Activated CD8-positive, alpha-beta memory T cell treated with anti-CD3 and anti-CD28 coated beads for 24 hours (primary cell): ENCODE measurements around the gene NPVF.

Source experiments
- DNase-seq: peaks from one replicate; pipeline ENCODE4 v3.0.0-alpha.2; 2020

NPVF gene

DNA sequence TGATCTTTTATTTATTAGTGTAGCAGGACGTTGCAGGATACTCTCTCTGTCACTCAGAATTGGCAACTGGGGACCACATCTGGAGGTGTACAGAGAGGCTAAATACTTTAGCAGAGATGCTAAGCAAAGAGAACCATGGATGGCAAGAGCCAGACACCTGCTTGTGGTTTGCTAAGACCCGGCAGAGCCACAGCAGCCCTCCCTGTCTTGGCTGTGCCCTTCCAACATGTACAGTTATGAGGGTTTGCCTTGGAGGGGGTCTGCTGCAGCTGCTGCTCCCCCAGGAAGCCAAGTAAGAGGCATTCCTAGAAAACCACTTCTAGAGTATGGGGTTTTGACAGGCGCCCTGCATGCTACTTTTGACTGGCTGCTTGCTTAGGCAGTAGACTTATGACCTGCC, 5.1 kb downstream of the NPVF start:
- DNase-seq: no peak

DNA sequence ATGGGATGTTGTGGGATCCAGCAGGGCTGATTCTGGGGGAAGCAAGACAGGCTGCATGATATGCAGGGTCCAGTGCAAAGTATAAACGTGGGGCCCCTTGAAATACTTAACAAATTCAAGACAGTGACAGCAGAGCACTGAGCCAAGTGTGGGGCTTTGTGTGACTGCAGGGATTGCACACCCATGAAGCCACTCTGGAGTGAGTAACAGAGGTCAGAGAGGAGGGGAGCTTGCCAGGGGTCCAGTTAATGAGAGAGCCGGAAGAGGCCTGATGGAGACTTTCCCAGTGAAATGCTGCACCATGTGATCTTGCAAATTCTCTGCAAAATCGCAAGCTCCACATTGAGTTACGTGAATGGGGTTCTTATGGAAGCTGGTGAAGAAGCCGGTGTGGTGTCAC, 5.6 kb downstream of the NPVF start:
- no peak for DNase-seq

DNA sequence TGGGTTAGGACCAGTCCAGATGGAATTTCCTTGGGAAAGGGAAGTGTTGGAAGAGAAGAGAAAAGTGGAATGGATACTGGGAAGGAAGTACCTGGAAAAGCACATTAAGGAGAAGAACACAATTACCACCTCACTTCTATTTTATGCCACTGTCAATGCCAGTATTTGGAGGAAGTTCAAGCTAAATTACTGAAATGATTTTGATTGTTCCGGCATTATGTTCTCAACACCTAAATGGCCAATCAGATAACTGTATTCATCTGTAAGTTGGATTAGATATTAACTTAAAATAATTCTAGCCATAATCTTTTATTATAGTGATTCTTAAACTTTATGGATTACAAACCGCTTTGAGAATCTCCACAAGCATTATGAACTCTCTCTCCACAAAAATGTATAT, 7.3 kb downstream of the NPVF start:
- no peak for DNase-seq

DNA sequence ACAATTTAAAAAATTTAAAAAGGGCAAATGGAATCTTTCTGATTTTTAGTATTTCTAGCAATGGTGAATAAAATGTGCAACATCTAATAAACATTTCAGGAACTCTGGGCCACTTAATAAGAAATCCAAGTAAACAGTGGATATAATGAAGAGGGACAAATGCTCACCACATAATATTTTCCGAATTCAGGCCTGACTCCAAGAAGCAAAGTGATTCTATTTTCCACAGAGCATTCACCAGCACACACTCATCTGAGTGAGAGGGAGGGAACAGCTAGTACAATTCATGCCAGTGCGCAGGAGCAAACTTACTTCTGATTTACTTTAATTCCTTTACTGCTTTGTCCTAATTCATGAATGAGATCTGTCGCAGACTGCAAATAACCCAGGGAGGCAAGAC, 10.1 kb downstream of the NPVF start:
- DNase-seq: no peak

DNA sequence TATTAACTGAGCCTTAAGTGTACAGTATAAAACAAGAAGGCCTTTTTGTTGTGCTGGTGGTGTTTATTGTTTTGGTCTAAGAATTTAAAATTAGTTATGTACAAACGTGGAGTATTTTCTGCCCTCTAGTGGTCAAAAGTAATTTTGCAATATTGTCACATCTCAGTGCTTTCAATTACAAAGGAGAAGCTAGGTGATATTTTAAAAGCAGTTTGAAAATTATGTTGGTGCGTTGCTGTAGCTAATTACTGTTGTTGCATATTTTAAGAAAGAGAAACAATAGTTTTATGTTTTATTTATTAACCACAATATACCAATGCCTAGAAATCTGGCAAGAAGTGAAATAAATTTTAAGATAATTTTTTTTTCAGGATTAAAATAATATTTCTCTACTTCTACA, 11.4 kb downstream of the NPVF start:
- DNase-seq: no peak

DNA sequence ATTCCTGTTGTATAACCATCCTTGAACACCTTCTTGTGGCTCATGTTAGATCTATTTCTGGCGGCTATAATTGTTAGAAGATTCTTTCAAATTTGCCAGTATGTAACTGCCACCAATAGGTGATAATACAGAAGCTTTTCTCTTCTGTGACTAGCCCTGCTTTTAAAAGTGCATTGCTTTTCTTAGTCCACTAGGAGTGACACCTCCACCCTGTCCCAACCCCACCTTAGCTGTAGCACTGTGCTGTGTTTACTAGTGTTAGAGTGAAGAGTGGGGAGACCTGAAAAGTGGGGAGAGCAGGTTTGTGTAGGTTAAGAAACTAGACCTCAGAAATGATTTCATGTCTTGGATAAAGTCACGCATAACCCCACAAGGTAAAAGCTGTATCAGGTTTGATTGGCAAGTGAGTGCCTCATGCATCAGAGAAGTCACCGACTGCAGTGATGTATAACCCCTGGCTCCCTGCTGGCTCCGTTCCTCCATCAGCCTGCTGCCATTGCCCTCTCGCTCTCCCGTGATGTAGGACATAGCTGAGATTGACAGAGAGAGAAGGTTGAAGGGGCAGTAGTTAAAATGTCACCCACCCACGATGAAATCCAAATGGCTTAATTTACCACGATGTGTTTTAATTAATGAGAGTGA, 12.5 kb downstream of the NPVF start:
- no peak for DNase-seq

DNA sequence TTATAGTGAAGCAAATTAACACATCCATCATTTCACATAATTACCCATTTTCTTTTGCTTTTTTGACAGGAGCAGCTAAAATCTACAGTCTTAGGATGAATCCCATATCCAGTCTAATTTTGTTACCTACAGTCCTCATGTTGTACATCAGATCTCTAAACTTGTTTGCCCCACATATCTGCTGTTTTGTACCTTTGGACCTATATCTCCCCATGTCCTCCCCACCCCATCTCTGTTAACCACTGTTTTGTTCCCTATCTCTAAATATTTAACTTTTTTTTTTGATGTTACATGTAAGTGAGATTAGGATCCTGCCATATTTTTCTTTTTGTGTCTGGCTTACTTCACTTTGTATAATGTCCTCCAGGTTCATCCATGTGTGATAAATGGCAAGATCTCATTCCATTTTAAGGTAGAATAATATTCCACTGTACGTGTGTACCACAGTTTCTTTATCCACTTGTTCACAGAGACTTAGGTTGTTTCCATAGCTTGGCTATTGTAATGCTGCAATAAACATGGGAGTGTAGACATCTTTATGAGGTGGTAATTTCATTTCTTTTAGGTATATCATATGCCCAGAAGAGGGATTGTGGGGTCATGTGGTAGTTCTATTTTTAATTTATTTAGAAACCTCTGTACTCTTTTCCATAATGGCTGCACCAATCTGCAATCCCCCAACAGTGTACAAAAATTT, 19.6 kb downstream of the NPVF start:
- DNase-seq: no peak

DNA sequence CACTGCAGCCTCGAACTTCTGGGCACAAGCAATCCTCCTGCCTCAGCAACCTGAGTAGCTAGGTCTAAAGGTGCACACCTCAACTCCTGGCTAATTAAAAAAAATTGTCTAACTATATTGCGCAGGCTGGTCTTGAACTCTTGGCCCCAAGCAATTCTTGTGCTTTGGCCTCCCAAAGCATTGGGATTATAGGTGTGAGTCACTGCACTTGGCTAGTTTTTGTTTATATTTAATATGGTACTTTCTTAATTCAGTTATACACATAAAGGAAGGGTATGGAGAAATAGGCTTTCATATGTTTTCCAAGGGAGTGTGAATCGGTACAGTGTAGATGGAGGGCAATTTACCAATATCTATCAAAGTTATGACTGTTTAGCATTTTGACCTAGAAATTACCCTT, 20.4 kb downstream of the NPVF start:
- DNase-seq: no peak

DNA sequence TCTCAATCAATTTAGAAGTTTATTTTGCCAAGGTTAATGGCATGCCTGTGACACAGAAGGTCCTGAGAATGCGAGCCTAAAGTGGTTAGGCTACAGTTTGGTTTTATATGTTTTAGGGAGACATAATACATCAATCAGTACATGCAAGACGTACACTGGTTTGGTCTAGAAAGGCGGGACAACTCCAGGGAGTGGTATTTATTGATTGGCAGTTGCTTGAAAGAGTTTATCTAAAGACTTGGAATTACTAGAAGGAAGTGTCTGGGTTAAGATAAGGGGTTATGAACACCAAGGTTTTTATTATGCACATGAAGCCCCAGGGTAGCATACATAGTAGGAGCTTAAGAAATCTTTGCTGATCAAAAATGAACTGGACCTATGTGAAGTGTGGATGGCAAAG, 21.5 kb downstream of the NPVF start:
- no peak for DNase-seq

DNA sequence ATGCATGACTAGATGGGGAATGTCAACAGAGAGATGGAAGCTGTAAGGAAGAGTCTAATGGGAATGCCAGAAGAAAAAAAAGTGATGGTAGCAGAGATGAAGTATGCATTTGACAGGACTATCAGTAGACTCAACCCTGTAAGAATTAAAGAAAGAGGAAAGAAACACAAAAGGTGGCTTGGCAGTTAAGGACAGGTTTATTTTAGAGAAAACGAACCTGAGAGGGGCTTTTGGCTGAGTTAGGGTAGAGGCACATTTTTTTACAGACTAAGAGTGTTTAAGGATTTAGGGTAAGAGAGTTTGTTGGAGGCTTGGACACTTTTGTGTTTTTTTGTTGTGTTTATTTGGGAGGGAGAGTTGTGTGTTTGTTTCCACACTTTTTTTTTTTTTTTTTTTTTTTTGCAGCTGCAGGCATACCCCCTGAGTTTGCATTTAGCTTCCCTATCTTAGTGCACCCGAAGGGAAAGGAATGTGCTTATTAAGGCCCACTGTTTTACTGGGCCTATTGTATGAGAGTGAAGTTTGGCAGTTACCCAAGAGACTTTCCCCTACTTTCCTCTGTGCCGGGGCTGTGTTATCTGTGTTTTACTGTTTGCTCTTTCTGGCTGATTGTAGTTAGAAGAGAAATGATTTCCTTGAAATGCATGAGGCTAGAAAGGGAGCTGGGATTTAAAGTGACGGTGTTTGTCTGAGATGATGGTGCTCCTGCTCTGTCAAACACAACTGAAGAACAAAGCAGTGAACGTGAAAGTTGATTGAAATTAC, 32.0 kb downstream of the NPVF start:
- no peak for DNase-seq

DNA sequence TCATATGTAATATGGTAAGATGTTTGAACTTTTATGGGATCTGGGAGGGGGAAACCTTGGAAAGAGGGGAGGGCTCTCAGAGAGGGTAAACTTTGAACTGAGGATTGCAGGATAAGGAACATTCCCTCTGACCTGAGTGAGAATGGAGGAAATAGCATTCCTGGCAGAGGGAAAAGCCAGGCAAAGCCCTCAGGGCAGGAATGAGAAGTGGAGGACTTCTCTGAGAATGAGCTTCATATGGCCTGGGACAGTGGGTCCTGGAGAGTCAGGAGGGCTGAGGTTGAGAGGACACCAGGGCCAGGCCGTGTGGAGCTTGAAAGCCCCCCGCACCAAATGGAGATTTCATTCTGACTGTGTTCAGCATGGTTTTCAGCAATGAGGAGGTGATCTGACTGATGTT, 34.2 kb downstream of the NPVF start:
- no peak for DNase-seq

DNA sequence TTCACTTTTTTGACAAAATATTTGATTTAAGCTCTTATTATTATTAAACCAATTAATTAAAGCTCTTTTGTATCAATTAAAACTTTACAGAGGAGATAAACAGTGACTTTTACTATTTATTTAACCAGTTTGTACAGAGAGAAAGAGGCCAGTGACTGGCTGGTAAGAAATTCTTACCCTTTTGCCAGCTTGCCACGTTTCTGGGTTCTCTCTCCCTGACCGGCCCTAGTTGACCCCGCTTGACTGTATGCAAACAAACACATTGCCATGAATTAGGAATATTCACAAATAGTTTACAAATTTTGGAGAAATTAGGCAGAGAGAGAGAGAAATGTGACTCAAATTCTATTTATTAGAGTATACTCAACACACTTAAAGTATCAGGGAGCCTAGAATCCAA, 36.2 kb downstream of the NPVF start:
- DNase-seq: no peak

DNA sequence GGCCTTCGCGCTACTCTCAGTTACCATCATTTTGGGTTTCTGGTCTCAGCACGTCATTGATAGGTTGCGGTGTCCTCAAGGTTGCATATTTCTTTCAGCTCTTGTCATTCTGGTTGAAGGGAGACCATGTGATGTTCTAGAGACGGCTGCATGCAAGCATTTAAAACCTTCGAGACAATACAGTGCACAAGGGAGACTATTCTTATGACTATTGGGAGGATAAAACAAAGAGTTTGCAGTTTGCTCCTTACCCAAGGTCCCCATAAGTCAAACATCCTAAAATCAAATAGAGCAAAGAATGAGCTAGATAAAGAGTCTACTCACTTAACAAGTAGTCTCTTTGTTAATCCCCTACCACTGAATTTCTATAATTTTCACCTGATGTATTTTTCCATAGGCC, 39.1 kb downstream of the NPVF start:
- DNase-seq: no peak

DNA sequence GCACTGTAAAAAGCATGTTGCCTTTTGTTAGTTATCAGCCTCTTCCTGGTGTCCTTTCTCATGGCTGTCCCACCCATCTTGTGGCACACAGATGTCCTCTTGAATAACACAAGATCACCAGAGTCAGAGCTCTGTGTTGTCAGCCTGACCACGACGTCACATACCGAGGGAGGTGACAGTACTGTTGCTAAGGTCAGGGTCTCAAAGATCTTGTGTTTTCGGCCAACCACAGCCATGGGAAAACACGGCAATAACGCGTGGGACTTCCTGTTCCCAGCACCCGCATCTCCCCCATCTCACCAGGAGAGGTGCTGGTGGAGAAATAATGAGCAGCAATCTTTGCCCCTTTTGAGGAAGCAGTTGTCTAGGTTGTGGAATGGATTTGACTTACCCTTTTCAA, 40.4 kb downstream of the NPVF start:
- DNase-seq: no peak

DNA sequence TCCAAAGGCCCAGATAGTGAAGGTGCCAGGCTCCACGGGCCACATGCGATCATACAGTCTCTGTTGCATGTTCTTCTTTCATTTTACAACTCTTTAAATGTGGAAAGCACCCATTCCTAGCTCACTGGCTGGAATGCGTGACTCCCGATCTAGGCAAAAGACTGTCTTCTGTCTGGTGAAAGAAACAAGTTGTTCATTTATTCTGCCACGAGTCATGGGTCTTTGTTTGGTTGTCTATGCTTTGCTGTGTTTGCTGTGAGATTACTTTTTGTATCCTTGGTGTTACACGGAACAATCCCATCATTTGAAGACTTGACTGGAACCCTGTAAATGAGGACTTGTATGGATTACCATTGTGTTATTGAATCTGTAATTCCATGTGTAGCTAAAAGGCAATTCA, 41.9 kb downstream of the NPVF start:
- DNase-seq: no peak

DNA sequence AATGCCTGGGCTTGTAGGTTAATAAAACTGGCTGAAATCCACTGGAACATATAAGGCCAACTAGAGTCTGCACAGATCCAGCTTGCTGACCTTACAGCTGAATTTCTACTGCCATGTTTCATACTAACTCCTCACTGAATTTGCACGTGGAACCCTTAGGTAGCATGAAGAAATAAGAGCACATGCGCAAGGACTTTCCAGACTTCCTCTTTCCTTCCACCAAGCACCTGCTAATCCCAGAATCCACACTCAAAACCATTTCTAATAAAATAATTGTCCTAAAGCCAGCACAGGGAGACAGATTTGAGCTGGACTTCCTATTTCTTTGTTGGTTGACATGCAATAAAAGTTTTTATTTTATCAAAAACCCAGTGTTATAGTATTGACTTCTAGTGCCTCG, 46.8 kb downstream of the NPVF start:
- DNase-seq: no peak

DNA sequence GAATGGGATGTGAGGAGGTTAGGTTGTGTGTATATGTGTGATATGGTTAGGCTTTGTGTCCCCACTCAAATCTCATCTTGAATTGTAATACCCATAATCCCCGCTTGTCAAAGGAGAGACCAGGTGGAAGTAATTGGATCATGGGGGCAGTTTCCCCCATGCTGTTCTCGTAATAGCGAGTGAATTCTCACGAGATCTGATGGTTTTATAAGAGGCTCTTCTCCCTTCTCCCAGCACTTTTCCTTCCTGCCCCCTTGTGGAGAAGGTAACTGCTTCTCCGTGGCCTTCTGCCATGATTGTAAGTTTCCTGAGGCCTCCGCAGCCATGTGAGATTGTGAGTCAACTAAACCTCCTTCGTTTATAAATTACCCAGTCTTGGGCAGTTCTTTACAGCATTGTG, 47.3 kb downstream of the NPVF start:
- no peak for DNase-seq

DNA sequence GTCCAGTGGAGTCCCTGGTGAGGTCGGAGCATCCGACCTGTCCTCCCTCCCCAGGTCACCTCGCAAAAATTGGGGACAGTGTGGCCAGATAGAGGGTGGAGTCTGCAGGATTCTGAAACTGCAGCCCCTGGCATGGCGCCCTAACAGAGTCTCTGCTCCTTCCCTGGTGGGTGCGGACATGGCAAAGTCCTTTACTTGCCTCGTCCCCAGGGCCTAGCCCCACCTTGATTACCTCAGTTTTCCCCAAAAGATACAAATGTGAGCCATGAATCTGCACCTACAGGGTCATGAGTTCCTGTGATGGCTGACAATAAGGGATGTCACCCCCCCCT, 47.7 kb downstream of the NPVF start:
- DNase-seq: no peak

DNA sequence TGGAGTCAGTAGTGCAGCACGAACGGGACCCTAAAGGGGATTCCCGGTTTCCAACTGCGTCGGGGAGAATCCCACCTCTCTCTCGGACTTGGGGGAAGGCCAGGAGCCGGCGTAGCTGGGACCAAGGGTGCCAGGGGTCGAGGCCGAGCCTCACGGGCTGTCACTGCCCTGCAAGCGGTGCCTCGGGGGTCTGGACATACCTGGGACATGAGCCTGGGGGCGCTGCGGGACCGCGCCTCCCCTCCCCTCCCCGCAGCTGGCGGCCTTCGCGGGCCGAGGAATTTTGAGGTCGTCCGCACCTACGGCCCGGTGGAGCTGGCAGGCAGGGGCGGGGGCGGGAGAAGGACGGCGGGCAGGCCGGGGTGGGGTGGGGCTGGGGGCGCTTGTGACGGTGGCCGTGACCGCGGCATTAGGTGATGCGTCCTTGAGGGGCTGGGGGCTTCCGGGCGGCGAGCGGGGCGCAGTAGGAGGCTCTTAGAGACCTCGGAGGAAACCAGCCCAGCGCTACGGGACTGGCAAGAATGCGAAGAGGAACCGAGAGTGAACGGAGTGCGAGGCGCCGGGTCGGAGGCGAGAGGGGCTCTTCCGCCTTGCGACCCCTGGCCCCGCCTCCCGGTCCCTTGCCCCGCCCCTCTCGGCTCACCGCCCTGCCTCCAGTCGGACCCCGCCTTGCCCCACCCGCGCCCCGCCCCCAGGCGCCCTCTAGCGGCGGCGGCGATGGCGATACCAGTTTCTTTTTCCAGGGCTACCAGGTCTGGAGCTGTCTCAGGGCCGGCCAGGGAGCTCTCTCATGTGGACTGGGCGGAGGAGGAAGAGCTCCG, 48.3 kb downstream of the NPVF start:
- peak; percentile 100 for DNase-seq

DNA sequence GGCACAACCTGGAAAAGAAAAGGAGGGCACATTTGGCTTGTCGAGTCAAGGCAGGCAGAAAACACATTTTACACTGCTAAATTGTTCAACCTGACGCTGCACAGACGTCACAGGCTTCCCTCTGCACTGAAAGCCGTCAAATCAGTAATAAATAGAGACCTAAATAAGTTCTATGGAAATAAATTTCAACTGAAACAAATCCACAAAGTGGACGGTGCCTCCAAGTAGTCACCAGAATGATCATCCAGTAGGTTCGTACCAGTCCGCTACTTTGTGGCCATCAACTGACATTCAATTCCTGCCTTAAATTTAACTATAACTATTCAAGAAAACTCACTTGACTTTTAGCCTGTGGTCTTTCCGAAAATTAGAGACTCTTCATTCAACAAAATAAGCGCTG, 49.0 kb downstream of the NPVF start:
- no peak for DNase-seq
